ENCODE measurements around the gene MRPS9.

DNA sequence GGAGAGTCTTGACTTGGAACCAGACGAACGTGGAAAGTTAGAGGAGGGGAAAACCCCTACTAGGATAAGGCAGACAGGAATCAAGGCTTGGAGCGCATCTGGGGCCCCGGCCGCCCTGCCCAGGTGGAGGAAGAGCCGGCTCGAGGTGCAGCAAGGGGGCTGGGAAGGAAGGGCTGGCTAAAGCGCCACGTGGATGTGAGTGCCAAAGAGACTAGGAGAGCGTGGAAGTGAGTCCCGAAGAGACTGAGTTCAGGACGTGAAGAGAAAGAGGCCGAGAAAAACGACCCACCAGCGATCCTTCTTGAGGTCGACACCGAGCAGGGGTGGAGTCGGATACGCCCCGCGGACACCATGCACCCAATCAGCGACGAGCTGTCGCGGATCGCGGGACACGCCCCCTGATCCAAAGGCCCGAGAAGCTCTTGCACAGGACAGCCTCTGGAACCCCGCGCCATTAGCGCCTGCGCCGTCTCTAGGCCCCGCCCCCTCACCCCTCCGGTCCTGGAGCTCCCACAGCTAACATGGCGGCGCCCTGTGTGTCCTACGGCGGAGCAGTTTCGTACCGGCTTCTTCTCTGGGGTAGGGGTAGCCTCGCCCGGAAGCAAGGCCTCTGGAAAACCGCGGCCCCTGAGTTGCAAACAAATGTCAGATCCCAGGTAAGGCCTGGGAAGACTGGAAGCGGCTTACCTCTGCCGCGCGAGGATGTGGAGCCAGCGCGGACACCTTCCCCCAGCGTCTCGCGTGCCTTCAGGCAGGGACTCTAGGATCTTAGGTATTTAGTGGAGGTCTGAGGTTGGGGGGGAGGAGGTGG, at the start of gene MRPS9:
- TF ChIP-seq, protein P1, sequence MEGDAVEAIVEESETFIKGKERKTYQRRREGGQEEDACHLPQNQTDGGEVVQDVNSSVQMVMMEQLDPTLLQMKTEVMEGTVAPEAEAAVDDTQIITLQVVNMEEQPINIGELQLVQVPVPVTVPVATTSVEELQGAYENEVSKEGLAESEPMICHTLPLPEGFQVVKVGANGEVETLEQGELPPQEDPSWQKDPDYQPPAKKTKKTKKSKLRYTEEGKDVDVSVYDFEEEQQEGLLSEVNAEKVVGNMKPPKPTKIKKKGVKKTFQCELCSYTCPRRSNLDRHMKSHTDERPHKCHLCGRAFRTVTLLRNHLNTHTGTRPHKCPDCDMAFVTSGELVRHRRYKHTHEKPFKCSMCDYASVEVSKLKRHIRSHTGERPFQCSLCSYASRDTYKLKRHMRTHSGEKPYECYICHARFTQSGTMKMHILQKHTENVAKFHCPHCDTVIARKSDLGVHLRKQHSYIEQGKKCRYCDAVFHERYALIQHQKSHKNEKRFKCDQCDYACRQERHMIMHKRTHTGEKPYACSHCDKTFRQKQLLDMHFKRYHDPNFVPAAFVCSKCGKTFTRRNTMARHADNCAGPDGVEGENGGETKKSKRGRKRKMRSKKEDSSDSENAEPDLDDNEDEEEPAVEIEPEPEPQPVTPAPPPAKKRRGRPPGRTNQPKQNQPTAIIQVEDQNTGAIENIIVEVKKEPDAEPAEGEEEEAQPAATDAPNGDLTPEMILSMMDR (IDR thresholded peaks at IDR 0.05 in 2 of 3, conservative IDR thresholded peaks at IDR 0.05 in 1 of 3; ENCODE audit: borderline replicate concordance in 1 of 3, insufficient read depth in 1 of 3, low read depth in 2 of 3, low read length in 2 of 3), result no peak
- no peak for TF ChIP-seq TCF7L2 (IDR thresholded peaks at IDR 0.05; ENCODE audit: borderline replicate concordance, extremely low read depth, insufficient read depth, insufficient read length)
- TF ChIP-seq ZNF274 (IDR thresholded peaks at IDR 0.05; ENCODE audit: low read depth, low read length), result no peak
- peak; percentile 97 for TF ChIP-seq YY1 (IDR thresholded peaks at IDR 0.05; ENCODE audit: extremely low read depth, insufficient replicate concordance, low read depth, low read length)
- TF ChIP-seq RAD21 (IDR thresholded peaks at IDR 0.05; ENCODE audit: low read depth), result no peak
- no peak for TF ChIP-seq CEBPB (IDR thresholded peaks at IDR 0.05; ENCODE audit: low read depth)
- peak; percentile 71 for TF ChIP-seq POLR2A (IDR thresholded peaks at IDR 0.05; ENCODE audit: borderline replicate concordance, extremely low read depth, insufficient read depth, insufficient read length)
- TF ChIP-seq, protein P2, sequence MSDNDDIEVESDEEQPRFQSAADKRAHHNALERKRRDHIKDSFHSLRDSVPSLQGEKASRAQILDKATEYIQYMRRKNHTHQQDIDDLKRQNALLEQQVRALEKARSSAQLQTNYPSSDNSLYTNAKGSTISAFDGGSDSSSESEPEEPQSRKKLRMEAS (IDR thresholded peaks at IDR 0.05), result peak; percentile 12; the same call in 1 of the 2 replicates
- TF ChIP-seq, protein P3, sequence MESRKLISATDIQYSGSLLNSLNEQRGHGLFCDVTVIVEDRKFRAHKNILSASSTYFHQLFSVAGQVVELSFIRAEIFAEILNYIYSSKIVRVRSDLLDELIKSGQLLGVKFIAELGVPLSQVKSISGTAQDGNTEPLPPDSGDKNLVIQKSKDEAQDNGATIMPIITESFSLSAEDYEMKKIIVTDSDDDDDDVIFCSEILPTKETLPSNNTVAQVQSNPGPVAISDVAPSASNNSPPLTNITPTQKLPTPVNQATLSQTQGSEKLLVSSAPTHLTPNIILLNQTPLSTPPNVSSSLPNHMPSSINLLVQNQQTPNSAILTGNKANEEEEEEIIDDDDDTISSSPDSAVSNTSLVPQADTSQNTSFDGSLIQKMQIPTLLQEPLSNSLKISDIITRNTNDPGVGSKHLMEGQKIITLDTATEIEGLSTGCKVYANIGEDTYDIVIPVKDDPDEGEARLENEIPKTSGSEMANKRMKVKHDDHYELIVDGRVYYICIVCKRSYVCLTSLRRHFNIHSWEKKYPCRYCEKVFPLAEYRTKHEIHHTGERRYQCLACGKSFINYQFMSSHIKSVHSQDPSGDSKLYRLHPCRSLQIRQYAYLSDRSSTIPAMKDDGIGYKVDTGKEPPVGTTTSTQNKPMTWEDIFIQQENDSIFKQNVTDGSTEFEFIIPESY (IDR thresholded peaks at IDR 0.05; ENCODE audit: extremely low read depth, insufficient replicate concordance, low read length), result no peak
- TF ChIP-seq EZH2 (IDR thresholded peaks at IDR 0.05), result no peak
